ENCODE data around the gene AIRE. TPM values are rescaled to one million over a fixed set of nuclear protein-coding genes. Genes with fewer than 3 reads are reported as not detected.

Gene AIRE
- total and polyA plus RNA-seq, 3 experiments from 2014 or later, result 0.22 TPM; not detected in 2

- no peak overlapping the region for H3K4me3 Mint-ChIP-seq
- H3K27me3 Mint-ChIP-seq, result peaks cover 0 to 2% of the 10 kb centered on the region in 2 donors
- H3K9me3 Mint-ChIP-seq, result no peaks in the 10 kb centered on the region
- CTCF ChIA-PET, result no interaction called here
- H3K4me1 Mint-ChIP-seq, result peaks cover 4 to 7% (median 7%) of the 10 kb centered on the region in 3 donors
- Histone ChIP-seq H3K4me3 (ENCODE audit: low read length) (no peak overlapping the region), H3K4me1 (ENCODE audit: insufficient read depth, low read length) (no peaks in the 10 kb centered on the region), H3K27me3 (ENCODE audit: insufficient read depth, low read length, poor library complexity, severe bottlenecking) (no peaks in the 10 kb centered on the region), H3K9me3 (ENCODE audit: low read length) (no peaks in the 10 kb centered on the region), H3K36me3 (ENCODE audit: insufficient read depth, low read length) (peaks cover 19% of the 10 kb centered on the region), H3K27ac (ENCODE audit: low read depth, low read length) (no peak overlapping the region)
- H3K27ac Mint-ChIP-seq, result peak overlapping the region in 2 of 8 donors; percentile 58 to 91
- peaks cover 5 to 59% (median 5%) of the 10 kb centered on the region in 3 donors for H3K36me3 Mint-ChIP-seq
- POLR2A ChIA-PET, result no interaction called here
- no peak for DNase-seq
Observed at GRCh38 chr21:44312089-44312488, 26.4 kb downstream of the AIRE start.

GRCh38 chr21:44312716-44313115 is 27.0 kb downstream of the AIRE start:
- H3K4me3 Mint-ChIP-seq, result no peak overlapping the region
- no peaks in the 10 kb centered on the region for H3K27me3 ChIP-seq (ENCODE audit: insufficient read depth, low read length, poor library complexity, severe bottlenecking)
- no peaks in the 10 kb centered on the region for H3K4me1 ChIP-seq (ENCODE audit: insufficient read depth, low read length)
- ChIA-PET POLR2A (no interaction called here), CTCF (interaction anchor here (1.3 kb wide), 1 partner anchor 9 kb away, joined by 3 read pairs; no protein-coding TSS in a partner anchor)
- H3K4me3 ChIP-seq (ENCODE audit: low read length), result no peak overlapping the region
- H3K9me3 Mint-ChIP-seq, result no peaks in the 10 kb centered on the region
- peak overlapping the region in 1 of 8 donors; percentile 58 for H3K27ac Mint-ChIP-seq
- no peak for DNase-seq
- no peak overlapping the region for H3K27ac ChIP-seq (ENCODE audit: low read depth, low read length)
- H3K36me3 Mint-ChIP-seq, result peaks cover 5 to 54% (median 5%) of the 10 kb centered on the region in 3 donors
- peaks cover 4 to 6% (median 5%) of the 10 kb centered on the region in 3 donors for H3K4me1 Mint-ChIP-seq
- peaks cover 20% of the 10 kb centered on the region for H3K36me3 ChIP-seq (ENCODE audit: insufficient read depth, low read length)
- peaks cover 0 to 2% of the 10 kb centered on the region in 2 donors for H3K27me3 Mint-ChIP-seq
- no peaks in the 10 kb centered on the region for H3K9me3 ChIP-seq (ENCODE audit: low read length)

GRCh38 chr21:44313451-44313850 is 27.8 kb downstream of the AIRE start:
- POLR2A ChIA-PET, result no interaction called here

DNA sequence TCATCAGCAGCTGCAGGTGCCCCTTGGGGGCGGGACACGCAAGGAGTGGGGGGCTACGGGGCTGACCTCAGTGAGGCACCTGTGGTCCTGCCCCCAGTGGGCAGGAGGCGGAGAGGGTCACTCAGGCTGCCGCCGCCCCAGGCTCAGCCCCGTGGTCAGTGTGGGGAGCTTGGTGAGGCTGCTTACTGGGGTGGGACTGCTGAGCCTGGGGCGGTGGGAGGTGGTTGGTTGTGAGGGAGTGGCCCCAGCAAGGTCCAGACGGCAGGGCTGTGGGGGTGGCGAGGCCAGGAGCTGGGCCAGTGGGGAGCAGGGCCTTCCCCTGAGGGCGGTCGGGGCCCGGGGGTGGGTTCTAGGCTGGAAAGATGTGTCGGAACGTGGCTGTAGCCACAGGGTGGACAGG is 28.5 kb downstream of the AIRE start:
- Mint-ChIP-seq H3K9me3 (no peaks in the 10 kb centered on the region), H3K4me3 (no peak overlapping the region), H3K27ac (peak overlapping the region in 1 of 8 donors; percentile 33), H3K27me3 (peaks cover 0 to 2% of the 10 kb centered on the region in 2 donors), H3K4me1 (peaks cover 0 to 3% (median 0%) of the 10 kb centered on the region in 3 donors), H3K36me3 (peaks cover 5 to 50% (median 5%) of the 10 kb centered on the region in 3 donors)
- Histone ChIP-seq H3K27me3 (ENCODE audit: insufficient read depth, low read length, poor library complexity, severe bottlenecking) (no peaks in the 10 kb centered on the region), H3K9me3 (ENCODE audit: low read length) (no peaks in the 10 kb centered on the region), H3K4me3 (ENCODE audit: low read length) (no peak overlapping the region), H3K27ac (ENCODE audit: low read depth, low read length) (no peak overlapping the region), H3K36me3 (ENCODE audit: insufficient read depth, low read length) (peaks cover 18% of the 10 kb centered on the region), H3K4me1 (ENCODE audit: insufficient read depth, low read length) (no peaks in the 10 kb centered on the region)
- no peak for DNase-seq
- ChIA-PET CTCF (interaction anchor here (1.2 to 1.3 kb wide), 2 partner anchors 9 to 10 kb away, joined by 3 read pairs; no protein-coding TSS in a partner anchor), POLR2A (no interaction called here)

More at GRCh38 chr21:44313451-44313850, 27.8 kb downstream of the AIRE start:
- Histone ChIP-seq H3K4me1 (ENCODE audit: insufficient read depth, low read length) (no peaks in the 10 kb centered on the region), H3K4me3 (ENCODE audit: low read length) (no peak overlapping the region), H3K27ac (ENCODE audit: low read depth, low read length) (no peak overlapping the region), H3K36me3 (ENCODE audit: insufficient read depth, low read length) (peaks cover 18% of the 10 kb centered on the region), H3K27me3 (ENCODE audit: insufficient read depth, low read length, poor library complexity, severe bottlenecking) (no peaks in the 10 kb centered on the region), H3K9me3 (ENCODE audit: low read length) (no peaks in the 10 kb centered on the region)
- Mint-ChIP-seq H3K36me3 (peaks cover 5 to 51% (median 5%) of the 10 kb centered on the region in 3 donors), H3K4me3 (no peak overlapping the region), H3K27ac (no peak overlapping the region), H3K27me3 (peaks cover 0 to 2% of the 10 kb centered on the region in 2 donors), H3K9me3 (no peaks in the 10 kb centered on the region), H3K4me1 (peaks cover 0 to 5% (median 0%) of the 10 kb centered on the region in 3 donors)
- CTCF ChIA-PET, result interaction anchor here (1.3 kb wide), 1 partner anchor 10 kb away, joined by 3 read pairs; no protein-coding TSS in a partner anchor
- no peak for DNase-seq

GRCh38 chr21:44314561-44314960 is 28.9 kb downstream of the AIRE start:
- Histone ChIP-seq H3K4me3 (ENCODE audit: low read length) (no peak overlapping the region), H3K27ac (ENCODE audit: low read depth, low read length) (no peak overlapping the region), H3K4me1 (ENCODE audit: insufficient read depth, low read length) (no peaks in the 10 kb centered on the region), H3K36me3 (ENCODE audit: insufficient read depth, low read length) (peaks cover 18% of the 10 kb centered on the region), H3K9me3 (ENCODE audit: low read length) (no peaks in the 10 kb centered on the region), H3K27me3 (ENCODE audit: insufficient read depth, low read length, poor library complexity, severe bottlenecking) (no peaks in the 10 kb centered on the region)
- Mint-ChIP-seq H3K27ac (no peak overlapping the region), H3K9me3 (no peaks in the 10 kb centered on the region), H3K27me3 (peaks cover 0 to 2% of the 10 kb centered on the region in 2 donors), H3K36me3 (peaks cover 5 to 53% (median 5%) of the 10 kb centered on the region in 3 donors), H3K4me1 (peaks cover 0 to 3% (median 0%) of the 10 kb centered on the region in 3 donors), H3K4me3 (no peak overlapping the region)
- CTCF ChIA-PET, result interaction anchor here (1.2 kb wide), 1 partner anchor 9 kb away, joined by 3 read pairs; no protein-coding TSS in a partner anchor
- POLR2A ChIA-PET, result no interaction called here
- no peak for DNase-seq

- peaks cover 0 to 2% of the 10 kb centered on the region in 2 donors for H3K27me3 Mint-ChIP-seq
- peaks cover 17% of the 10 kb centered on the region for H3K36me3 ChIP-seq (ENCODE audit: insufficient read depth, low read length)
Observed at GRCh38 chr21:44315691-44316203, 30.1 kb downstream of the AIRE start.

GRCh38 chr21:44316277-44316900 is 30.7 kb downstream of the AIRE start:
- no peaks in the 10 kb centered on the region for H3K27me3 Mint-ChIP-seq
- H3K9me3 ChIP-seq (ENCODE audit: low read length), result no peaks in the 10 kb centered on the region
- no peaks in the 10 kb centered on the region for H3K4me1 ChIP-seq (ENCODE audit: insufficient read depth, low read length)
- peak overlapping the region in 2 of 8 donors; percentile 9 to 29 for H3K27ac Mint-ChIP-seq
- H3K4me3 ChIP-seq (ENCODE audit: low read length), result no peak overlapping the region
- peaks cover 0 to 52% (median 0%) of the 10 kb centered on the region in 3 donors for H3K36me3 Mint-ChIP-seq
- H3K9me3 Mint-ChIP-seq, result no peaks in the 10 kb centered on the region
- no peak overlapping the region for H3K27ac ChIP-seq (ENCODE audit: low read depth, low read length)
- no peaks in the 10 kb centered on the region for H3K4me1 Mint-ChIP-seq
- H3K36me3 ChIP-seq (ENCODE audit: insufficient read depth, low read length), result peaks cover 11% of the 10 kb centered on the region
- no peaks in the 10 kb centered on the region for H3K27me3 ChIP-seq (ENCODE audit: insufficient read depth, low read length, poor library complexity, severe bottlenecking)
- no peak overlapping the region for H3K4me3 Mint-ChIP-seq
- CTCF ChIA-PET, result interaction anchor here (1.5 kb wide), 1 partner anchor 19 kb away, joined by 3 read pairs; no protein-coding TSS in a partner anchor
- DNase-seq, result no peak
- POLR2A ChIA-PET, result no interaction called here

More at GRCh38 chr21:44315691-44316203, 30.1 kb downstream of the AIRE start:
- peak overlapping the region in 1 of 8 donors; percentile 64 for H3K27ac Mint-ChIP-seq
- no peaks in the 10 kb centered on the region for H3K9me3 Mint-ChIP-seq
- H3K36me3 Mint-ChIP-seq, result peaks cover 5 to 57% (median 5%) of the 10 kb centered on the region in 3 donors
- POLR2A ChIA-PET, result no interaction called here
- Histone ChIP-seq H3K9me3 (ENCODE audit: low read length) (no peaks in the 10 kb centered on the region), H3K4me3 (ENCODE audit: low read length) (no peak overlapping the region), H3K4me1 (ENCODE audit: insufficient read depth, low read length) (no peaks in the 10 kb centered on the region), H3K27ac (ENCODE audit: low read depth, low read length) (no peak overlapping the region), H3K27me3 (ENCODE audit: insufficient read depth, low read length, poor library complexity, severe bottlenecking) (no peaks in the 10 kb centered on the region)
- H3K4me3 Mint-ChIP-seq, result no peak overlapping the region
- H3K4me1 Mint-ChIP-seq, result peaks cover 0 to 3% (median 0%) of the 10 kb centered on the region in 3 donors
- CTCF ChIA-PET, result interaction anchor here (1.5 kb wide), 1 partner anchor 18 kb away, joined by 3 read pairs; no protein-coding TSS in a partner anchor
- no peak for DNase-seq

DNA sequence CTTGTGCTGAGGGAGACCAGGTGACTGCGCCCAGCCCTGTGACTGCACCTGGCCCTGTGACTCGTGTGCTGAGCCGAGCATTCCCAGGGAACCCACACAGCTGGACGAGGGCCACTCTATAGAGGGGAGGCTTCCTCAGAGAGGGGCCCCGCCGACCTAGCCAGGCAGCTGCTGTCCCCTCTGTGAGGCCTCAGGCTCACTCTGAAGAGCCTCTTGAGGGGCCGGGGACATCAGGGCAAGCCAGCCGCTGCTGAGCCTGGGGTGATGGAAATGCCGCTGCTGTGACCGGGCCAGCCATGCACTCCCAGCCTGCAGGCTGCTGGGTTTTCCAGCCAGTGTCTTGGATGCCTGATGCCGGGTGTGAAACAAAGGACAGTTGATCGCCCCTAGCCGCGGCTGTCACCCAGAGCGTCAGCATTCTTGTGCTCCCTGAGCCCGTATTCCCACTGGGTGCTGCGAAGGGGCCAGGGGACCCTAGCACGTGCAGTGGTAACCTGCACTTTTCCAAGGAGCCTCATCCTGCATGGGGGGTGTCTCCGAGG is 31.6 kb downstream of the AIRE start:
- H3K4me1 Mint-ChIP-seq, result no peaks in the 10 kb centered on the region
- Histone ChIP-seq H3K4me1 (ENCODE audit: insufficient read depth, low read length) (no peaks in the 10 kb centered on the region), H3K9me3 (ENCODE audit: low read length) (no peaks in the 10 kb centered on the region), H3K4me3 (ENCODE audit: low read length) (no peak overlapping the region), H3K36me3 (ENCODE audit: insufficient read depth, low read length) (peaks cover 5% of the 10 kb centered on the region), H3K27me3 (ENCODE audit: insufficient read depth, low read length, poor library complexity, severe bottlenecking) (no peaks in the 10 kb centered on the region), H3K27ac (ENCODE audit: low read depth, low read length) (no peak overlapping the region)
- ChIA-PET CTCF (no interaction called here), POLR2A (no interaction called here)
- DNase-seq, result no peak
- peaks cover 0 to 48% (median 0%) of the 10 kb centered on the region in 3 donors for H3K36me3 Mint-ChIP-seq
- no peaks in the 10 kb centered on the region for H3K9me3 Mint-ChIP-seq
- no peak overlapping the region for H3K4me3 Mint-ChIP-seq
- no peaks in the 10 kb centered on the region for H3K27me3 Mint-ChIP-seq
- H3K27ac Mint-ChIP-seq, result no peak overlapping the region
